PC-3 (cell line): ENCODE results near the gene SLC44A5.

Experiments used
- EZH2 ChIP-seq: fragments of 300-600 bp; sonication (generic); IDR thresholded peaks from one replicate; pipeline ENCODE4 v1.6.1; 2017; ENCODE audit warnings: antibody characterized with exemption, mild to moderate bottlenecking, low read length; ENCODE audit not compliant: unreplicated experiment
- EZH2phosphoT487 ChIP-seq: fragments of 300-600 bp; sonication (generic); IDR thresholded peaks from 2 replicates; pipeline ENCODE4 v1.6.1; 2018; ENCODE audit warnings: mild to moderate bottlenecking, antibody characterized with exemption, low read length, borderline replicate concordance
- TF ChIP-seq, protein P1 (sequence below): fragments of 300-600 bp; sonication (generic); conservative IDR thresholded peaks from 2 replicates; pipeline ENCODE4 v1.5.1; 2017; ENCODE audit warnings: antibody characterized with exemption, low read depth, mild to moderate bottlenecking, low read length

- TF ChIP-seq, protein P1, sequence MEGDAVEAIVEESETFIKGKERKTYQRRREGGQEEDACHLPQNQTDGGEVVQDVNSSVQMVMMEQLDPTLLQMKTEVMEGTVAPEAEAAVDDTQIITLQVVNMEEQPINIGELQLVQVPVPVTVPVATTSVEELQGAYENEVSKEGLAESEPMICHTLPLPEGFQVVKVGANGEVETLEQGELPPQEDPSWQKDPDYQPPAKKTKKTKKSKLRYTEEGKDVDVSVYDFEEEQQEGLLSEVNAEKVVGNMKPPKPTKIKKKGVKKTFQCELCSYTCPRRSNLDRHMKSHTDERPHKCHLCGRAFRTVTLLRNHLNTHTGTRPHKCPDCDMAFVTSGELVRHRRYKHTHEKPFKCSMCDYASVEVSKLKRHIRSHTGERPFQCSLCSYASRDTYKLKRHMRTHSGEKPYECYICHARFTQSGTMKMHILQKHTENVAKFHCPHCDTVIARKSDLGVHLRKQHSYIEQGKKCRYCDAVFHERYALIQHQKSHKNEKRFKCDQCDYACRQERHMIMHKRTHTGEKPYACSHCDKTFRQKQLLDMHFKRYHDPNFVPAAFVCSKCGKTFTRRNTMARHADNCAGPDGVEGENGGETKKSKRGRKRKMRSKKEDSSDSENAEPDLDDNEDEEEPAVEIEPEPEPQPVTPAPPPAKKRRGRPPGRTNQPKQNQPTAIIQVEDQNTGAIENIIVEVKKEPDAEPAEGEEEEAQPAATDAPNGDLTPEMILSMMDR, result no peak
- no peak for TF ChIP-seq EZH2
- no peak for TF ChIP-seq EZH2phosphoT487
Observed at GRCh38 chr1:75602486-75602885, 8.4 kb downstream of the SLC44A5 start.
